Activated CD4-positive, alpha-beta T cell treated with anti-CD3 and anti-CD28 coated beads for 4 hours (primary cell): ENCODE results near the gene LY9.
"Not testable (repeated sequence)": the region's sequence is repeated elsewhere in the genome, so short reads cannot be mapped to it uniquely, and the experiment has no call there.

Experiments
- DNase-seq, 2 donors: peaks; one replicate each; pipeline ENCODE4 v3.0.0-alpha.2; 2020

Gene LY9

DNA sequence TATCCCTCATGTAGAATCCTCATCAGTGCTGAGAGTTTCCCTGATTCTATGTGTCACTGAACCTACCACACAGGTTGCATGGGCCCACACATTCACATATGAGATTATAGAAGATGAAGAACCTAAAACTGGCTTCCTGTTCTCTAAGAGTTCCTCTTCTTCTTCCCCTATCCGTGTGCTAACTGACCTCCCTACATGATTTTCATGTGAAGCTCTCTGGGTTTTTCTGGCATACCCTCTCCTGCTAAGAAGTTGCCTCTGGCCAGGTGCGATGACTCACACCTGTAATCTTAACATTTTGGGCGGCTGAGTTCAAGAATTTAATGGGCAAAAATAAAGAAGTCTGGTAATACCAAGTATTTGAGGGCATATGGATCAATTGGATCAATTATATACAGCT, 72.2 kb downstream of the LY9 start:
- no peak for DNase-seq

GRCh38 chr1:160874935-160875334, 79.0 kb downstream of the LY9 start:
- DNase-seq, result no peak

DNA sequence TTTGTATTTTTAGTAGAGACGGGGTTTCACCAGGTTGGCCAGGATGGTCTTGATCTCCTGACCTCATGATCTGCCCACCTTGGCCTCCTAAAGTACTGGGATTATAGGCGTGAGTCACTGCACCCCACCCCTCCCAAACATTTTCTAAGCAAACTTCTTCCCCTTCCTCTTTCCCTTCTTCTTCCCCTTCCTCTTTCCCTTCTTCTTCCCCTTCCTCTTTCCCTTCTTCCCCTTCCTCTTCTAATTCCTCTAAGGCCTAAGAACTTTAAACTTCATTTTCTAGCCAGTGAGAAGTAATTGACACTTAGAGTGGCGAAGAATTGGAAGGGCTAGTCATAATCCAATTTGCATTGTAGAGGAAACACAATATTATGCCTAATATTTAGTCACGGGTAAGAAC, 79.6 kb downstream of the LY9 start:
- DNase-seq, result not testable (repeated sequence)

DNA sequence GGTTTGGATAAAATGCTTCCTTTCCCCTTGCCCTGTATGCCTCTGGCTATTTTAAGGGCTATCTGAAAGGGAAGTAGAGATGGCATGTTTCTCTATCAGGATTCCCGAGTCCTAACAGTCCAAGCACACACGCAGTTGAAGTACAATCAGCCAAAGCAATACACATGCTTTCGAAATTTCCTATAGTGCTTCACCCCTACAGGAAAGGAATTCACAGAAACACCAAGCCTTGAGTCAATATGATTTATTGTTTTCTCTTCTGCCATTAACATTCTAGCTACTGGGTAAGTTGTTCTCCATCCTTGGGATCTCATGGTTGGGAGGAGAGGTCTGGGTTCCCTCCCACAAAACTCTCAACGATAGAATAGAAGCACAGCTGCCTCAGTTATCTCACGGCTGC, 80.3 kb downstream of the LY9 start:
- DNase-seq, result no peak

- no peak for DNase-seq
These were observed 81.2 kb downstream of the LY9 start for GRCh38 chr1:160877221-160877620.
